Activated CD4-positive, CD25-positive, alpha-beta regulatory T cell treated with anti-CD3 and anti-CD28 coated beads, Interleukin-2, amount 50 U/mL, for 24 hours (primary cell): ENCODE measurements around the gene RNF2.
"Not testable (repeated sequence)": the region's sequence is repeated elsewhere in the genome, so short reads cannot be mapped to it uniquely, and the experiment has no call there.

ENCODE experiments used
- ATAC-seq, 2 donors: fragments of 150-1000 bp; cut with Tn5 transposase; one replicate each; pipeline ENCODE4 v1.10.0; 2021; ENCODE audit warnings: mild to moderate bottlenecking in 1 of 2, moderate library complexity in 1 of 2

Gene RNF2

GRCh38 chr1:185050823-185051451 lies 5.6 kb downstream of the RNF2 start:
- no peak for ATAC-seq

- no peak for ATAC-seq
Measured at GRCh38 chr1:185053204-185053603, 7.8 kb downstream of the RNF2 start.

- no peak for ATAC-seq
Measured at GRCh38 chr1:185054365-185055060, 9.2 kb downstream of the RNF2 start.

- no peak for ATAC-seq
Measured at GRCh38 chr1:185058110-185058509, 12.8 kb downstream of the RNF2 start.

GRCh38 chr1:185058876-185059275 lies 13.5 kb downstream of the RNF2 start:
- ATAC-seq: no peak

GRCh38 chr1:185059950-185060571 lies 14.7 kb downstream of the RNF2 start:
- no peak for ATAC-seq

- no peak for ATAC-seq
Measured at GRCh38 chr1:185062710-185063370, 17.5 kb downstream of the RNF2 start.

- ATAC-seq: no peak
Measured at GRCh38 chr1:185063719-185064118, 18.4 kb downstream of the RNF2 start.

- not testable (repeated sequence) for ATAC-seq
Measured at GRCh38 chr1:185065006-185065405, 19.6 kb downstream of the RNF2 start.

- no peak for ATAC-seq
Measured at GRCh38 chr1:185066181-185066580, 20.8 kb downstream of the RNF2 start.

GRCh38 chr1:185068341-185068740 lies 23.0 kb downstream of the RNF2 start:
- no peak for ATAC-seq

- ATAC-seq: no peak
Measured at GRCh38 chr1:185069202-185069772, 23.9 kb downstream of the RNF2 start.

GRCh38 chr1:185070051-185070450 lies 24.7 kb downstream of the RNF2 start:
- ATAC-seq: no peak

GRCh38 chr1:185073725-185074124 lies 28.4 kb downstream of the RNF2 start:
- ATAC-seq: no peak

GRCh38 chr1:185074307-185074706 lies 28.9 kb downstream of the RNF2 start:
- ATAC-seq: no peak

- no peak for ATAC-seq
Measured at GRCh38 chr1:185075476-185075875, 30.1 kb downstream of the RNF2 start.

- no peak for ATAC-seq
Measured at GRCh38 chr1:185077374-185077773, 32.0 kb downstream of the RNF2 start.

GRCh38 chr1:185080422-185080821 lies 35.1 kb downstream of the RNF2 start:
- ATAC-seq: no peak

GRCh38 chr1:185083818-185084217 lies 38.5 kb downstream of the RNF2 start:
- no peak for ATAC-seq

GRCh38 chr1:185087101-185087500 lies 41.7 kb downstream of the RNF2 start:
- no peak for ATAC-seq

GRCh38 chr1:185087746-185088145 lies 42.4 kb downstream of the RNF2 start:
- ATAC-seq: no peak

- no peak for ATAC-seq
Measured at GRCh38 chr1:185091480-185091879, 46.1 kb downstream of the RNF2 start.

GRCh38 chr1:185094761-185095160 lies 49.4 kb downstream of the RNF2 start:
- no peak for ATAC-seq
